Left kidney (tissue), 2 donors: ENCODE results near the gene CCDC63. TPM values are rescaled to one million over a fixed set of nuclear protein-coding genes. Genes with fewer than 3 reads are reported as not detected.
"Not testable (repeated sequence)": the region's sequence is repeated elsewhere in the genome, so short reads cannot be mapped to it uniquely, and the experiment has no call there.

Source experiments
- DNase-seq: peaks from one replicate; pipeline ENCODE4 v3.0.0-alpha.2; 2013
- polyA plus RNA-seq: library from polyadenylated mRNA; unstranded; fragments of 120-200 nt; gene quantifications from one replicate; pipeline ENCODE4 v1.2.1, GENCODE V29; 2013; ENCODE audit not compliant: insufficient read length

CCDC63 gene
- polyA plus RNA-seq, 1 donor = not detected

DNA sequence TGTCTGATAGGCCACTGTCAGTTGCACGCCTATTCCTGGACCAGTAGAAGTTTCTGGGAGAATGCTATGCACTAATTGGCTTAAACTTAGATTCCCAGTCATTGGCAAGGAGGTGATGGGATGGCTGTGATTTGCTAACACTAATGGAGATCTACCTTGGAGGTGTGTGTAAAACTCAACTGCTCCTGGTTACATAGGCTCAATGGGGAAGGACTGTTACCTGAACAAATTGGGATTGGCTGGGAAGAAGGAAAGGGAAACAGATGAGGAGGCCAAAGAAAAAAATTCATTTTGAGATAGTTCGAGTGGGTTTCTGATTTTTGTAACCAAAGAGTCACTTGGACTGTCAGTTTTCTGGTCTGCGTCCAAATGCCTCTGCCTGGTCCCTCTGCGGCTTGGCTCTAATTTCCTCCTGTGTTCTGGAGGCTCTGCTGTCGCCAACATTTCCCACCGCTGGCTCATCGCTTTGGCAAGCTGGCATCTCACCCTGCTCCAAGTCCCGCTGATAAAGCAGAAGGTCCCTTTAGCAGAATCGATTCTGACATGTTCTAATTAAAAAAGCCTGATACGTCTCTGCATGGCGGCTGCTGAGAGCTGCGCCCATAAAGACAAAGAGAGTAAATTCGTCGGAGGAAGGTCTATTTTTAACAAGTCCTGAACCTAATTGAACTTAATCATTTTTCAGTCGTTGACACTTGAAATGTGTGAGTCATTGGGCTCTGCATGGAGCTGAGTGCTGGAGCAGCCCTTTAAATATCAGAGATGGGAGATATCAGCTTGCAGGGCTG lies 2.0 kb upstream of the CCDC63 start:
- no peak for DNase-seq

DNA sequence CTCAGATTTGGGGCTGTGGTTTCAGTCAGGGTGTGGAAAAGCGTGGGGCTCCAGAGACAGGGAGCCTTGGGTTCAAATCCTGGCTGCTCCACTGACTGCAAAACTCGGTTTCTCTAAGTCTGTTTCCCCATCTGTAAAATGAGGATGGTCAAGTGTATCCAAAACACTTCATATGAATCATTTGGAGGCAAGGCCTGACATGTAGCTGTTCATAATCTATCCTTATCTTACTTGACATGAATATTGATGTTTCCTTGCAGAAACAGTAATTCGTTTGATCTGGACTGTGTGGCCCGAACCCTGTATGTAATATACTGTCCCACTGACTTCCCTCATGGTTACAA lies 1.5 kb upstream of the CCDC63 start:
- DNase-seq = no peak

DNA sequence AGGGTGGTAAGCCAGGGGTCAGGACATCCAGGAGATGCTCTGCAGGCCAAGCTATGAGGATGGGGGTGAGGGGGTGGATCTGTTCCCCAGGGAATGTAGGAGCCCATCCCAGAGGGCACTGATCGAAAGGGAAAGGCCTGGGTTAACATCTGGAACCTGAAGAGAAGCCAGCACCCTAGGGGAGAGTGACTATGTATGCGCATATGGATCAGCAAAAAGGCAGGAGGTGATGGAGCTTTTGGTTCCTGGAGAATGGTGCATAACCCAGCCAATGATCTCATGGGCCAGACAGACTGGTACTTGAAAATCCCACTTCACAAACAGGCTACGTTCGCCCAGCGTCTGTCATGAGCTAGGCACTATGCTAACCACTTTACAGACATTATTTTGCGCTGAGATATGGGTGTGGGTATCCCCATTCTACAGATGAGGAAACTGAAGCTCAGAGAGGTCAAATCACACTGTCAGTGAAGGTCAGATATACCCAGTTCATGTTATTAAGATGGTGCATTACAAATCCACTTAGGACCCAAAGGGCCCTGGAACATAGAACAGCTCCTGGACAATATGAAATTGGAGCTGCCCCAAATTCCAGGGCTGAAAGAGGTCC lies 1.6 kb downstream of the CCDC63 start:
- DNase-seq = no peak

DNA sequence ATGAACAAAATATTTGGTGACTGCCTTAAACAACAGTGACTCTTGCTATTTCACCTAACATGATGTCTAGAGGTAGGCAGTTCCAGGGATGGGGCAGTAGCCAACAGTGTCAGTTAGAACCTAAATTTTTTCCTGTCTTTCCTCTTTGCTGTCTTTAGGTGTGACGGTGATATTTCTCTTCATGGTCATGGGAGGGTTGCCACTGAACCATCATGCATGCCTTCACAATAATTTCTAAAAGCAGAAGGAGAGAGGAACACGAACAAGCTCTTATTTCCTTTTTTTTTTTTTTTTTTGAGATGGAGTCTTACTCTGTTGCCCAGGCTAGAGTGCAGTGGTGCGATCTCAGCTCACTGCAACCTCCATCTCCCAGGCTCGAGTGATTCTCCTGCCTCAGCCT lies 2.4 kb downstream of the CCDC63 start:
- DNase-seq = no peak

DNA sequence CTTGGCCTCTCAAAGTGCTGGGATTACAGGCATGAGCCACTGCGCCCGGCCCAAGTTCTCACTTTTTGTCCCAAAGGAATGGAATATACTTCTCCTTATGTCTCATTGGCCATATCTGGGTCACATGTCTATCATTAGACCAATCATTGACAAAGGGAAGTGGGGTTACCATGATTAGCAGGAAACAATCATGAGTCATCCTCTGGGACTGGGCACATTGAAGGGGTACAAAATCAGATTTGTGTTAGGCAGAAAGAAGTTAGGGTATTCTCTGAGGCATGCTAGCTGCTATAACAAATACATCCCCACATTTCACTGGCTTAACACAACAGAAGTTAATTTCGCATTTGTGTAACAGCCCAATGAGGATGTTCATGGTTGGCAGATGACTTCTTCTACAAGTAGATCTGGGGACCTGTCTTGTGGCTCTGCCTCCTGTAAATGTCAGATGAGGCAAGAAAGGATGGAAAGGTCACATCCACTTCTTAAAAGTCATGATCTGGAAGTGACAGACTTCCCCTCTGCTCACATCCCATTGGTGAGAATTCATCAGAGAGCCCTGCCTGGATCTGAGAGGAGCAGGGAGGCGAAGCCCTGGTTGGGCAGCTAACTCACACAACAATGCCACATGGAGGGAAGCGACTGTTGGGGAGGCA lies 3.1 kb downstream of the CCDC63 start:
- DNase-seq = no peak

DNA sequence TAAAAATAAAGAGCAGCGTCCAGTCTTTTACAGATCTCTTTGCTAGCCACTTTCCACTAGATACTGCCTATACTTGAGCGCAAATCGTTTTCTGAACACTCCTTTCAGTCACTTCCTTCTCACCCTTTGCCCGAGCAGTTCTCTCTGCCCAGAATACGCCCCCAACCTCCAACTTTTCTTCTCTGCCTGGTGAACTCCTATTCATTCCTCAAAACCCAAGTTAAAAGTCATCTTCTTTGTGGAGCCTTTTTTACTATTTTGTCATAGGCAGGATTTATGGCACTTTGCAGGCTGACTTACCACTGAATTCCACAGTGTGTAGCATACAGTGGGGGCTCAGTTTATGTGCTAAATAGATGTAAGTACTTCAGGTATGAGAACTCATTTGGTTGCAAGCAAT lies 4.0 kb downstream of the CCDC63 start:
- DNase-seq = no peak

DNA sequence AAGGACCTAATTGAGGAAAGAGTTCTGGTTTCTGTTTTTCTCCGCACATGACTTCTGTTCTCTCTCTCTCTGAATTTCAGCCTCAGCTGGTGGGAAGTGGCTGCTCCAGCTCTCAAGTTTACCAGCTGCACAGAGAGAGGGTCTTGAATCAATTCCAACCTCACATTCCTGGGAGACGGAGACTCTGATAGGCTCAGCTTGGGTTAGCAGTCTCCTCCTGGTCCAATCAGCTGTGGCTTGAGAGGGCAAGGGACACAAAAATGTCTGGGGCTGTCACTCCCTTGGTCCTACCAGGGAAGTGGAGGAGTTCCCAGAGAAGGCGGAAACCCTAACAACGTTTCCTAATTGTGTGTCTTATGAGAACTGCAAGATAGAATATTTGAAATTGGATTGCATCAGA lies 7.0 kb downstream of the CCDC63 start:
- DNase-seq = peak; percentile 71

DNA sequence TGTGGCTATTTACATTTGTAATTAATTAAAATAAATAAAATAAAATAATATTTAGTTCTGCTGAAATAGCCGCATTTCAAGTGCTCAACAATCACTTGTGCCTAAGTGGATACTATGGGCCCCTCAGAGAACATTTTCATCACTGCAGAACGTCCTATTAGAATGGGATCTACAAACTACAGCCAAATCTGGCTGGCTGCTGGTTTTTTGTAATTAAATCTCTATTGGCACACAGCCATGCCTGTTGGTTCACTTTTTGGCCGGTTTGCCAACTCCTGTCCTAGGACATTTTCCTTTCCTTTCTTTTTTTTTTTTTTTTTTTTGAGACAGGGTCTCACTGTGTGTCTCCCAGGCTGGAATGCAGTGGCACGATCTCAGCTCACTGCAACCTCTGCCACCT lies 9.8 kb downstream of the CCDC63 start:
- DNase-seq = no peak

DNA sequence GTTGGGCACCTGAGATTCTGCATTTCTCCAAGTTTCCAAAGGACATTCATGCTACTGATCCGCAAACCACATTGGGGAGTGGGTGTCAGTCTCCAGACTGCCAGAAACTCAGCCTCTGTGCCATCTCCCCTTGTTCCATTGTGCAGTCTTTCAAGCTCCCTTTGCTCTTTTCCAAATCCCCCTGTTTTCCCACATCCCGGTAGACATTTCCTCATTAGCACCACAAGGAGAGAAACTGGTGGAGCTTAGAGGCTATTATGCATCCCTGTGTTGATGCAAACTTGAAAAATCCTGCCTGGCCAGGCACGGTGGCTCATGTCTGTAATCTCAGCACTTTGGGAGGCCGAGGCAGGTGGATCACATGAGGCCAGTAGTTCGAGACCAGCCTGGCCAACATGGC lies 10.7 kb downstream of the CCDC63 start:
- DNase-seq = no peak

DNA sequence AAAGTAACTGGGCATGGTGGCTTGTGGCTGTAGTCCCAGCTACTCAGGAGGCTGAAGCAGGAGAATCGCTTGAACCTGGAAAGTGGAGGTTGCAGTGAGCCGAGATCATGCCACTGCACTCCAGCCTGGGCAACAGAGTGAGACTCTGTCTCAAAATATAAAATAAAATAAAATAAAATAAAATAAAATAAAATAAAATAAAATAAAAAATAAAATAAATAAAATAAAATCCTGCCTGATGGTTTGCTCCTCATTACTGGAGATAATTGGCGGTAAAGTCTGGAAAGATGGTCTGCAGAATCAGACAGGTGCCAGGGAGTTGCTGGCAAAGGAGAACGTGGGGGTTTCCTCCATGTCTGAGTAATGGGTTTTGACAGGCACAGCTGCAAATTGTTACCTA lies 11.2 kb downstream of the CCDC63 start:
- not testable (repeated sequence) for DNase-seq

DNA sequence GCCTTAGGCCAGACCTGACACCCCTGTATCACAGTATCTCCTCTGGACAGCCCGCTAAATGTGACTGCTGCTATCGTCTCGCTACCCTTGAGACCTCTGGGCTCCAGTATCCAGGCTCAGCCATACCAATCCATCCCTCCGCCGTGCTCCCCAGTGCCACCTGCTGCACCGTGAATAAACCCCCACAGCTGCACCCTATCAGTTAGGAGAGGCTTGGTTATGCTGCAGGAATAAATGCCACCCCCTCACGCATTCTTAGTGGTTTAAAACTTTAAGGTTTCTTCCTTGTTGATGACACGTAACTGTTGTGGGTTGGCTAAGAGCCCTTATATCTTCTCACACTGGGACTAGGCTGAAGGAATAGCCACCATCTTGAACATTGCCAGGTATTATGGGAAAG lies 12.1 kb downstream of the CCDC63 start:
- DNase-seq = no peak

DNA sequence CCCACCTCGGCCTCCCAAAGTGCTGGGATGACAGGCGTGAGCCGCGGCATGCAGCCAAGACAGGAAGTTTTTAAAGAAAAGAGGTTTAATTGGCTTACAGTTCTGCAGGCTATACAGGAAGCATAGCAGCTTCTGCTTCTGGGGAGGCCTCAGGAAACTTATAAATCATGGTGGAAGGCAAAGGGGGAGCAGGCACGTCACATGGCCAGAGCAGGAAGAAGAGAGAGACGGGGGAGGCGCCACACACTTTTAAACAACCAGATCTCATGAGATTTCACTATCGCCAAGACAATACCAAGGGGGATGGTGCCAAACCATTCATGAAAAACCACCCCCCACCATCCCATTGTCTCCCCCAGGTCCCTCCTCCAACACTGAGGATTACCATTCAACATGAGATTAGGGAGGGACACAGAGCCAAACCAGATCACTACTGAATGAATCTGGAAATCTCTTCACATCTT lies 14.1 kb downstream of the CCDC63 start:
- DNase-seq = peak; percentile 30

DNA sequence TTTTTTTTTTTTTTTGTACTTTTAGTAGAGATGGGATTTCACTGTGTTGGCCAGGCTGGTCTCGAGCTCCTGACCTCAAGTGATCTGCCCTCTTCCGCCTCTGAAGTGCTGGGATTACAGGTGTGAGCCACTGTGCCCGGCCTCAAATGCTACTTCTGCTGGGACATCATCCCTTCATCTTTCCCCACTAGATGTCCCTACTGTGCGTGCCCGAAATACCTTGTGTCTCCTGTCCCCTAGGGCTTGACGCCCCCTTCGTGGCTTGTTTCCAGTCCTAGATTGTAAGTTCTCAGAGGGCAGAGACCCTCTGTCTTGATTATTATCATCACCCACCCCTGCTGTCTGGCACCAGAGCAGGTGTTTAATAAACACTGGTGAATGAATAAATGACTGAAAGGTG lies 14.9 kb downstream of the CCDC63 start:
- DNase-seq = no peak

DNA sequence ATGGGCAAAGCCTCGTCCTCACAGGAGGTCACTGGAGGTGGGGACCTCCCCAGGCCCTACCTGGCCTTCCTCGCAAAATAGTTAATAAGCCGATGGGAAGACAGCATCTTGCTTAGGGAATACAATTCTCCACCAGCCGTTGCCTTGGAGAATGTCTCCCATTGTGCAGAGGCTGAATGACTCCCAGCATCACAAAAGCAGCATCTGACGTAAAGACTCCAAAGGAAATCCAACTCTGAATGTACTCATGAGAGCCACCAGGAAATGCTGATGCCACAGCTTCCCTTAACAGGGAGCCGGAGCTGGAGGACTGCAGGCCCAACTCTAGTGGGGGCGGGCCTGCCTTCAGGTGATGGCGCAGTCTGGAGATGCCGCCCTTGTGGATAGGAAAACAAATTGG lies 15.5 kb downstream of the CCDC63 start:
- no peak for DNase-seq

DNA sequence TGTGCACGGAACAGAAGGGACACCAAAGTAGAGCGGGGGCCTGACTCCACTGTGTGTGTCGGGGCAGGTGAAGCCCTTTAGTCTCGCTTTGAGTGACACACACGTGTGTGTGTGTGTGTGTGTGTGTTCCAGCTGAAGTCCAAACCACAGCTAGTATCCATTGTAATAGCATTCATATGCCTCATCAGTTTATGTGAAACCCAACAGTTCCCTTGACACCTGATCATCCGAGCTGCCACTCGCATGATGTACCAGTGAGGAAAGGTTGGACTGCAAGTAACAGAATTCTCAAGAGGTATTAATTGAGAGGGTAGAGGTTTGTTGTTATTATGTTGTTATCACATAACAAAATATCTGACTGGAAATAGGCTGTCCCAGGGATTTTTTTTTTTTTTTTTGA lies 16.4 kb downstream of the CCDC63 start:
- DNase-seq = no peak

DNA sequence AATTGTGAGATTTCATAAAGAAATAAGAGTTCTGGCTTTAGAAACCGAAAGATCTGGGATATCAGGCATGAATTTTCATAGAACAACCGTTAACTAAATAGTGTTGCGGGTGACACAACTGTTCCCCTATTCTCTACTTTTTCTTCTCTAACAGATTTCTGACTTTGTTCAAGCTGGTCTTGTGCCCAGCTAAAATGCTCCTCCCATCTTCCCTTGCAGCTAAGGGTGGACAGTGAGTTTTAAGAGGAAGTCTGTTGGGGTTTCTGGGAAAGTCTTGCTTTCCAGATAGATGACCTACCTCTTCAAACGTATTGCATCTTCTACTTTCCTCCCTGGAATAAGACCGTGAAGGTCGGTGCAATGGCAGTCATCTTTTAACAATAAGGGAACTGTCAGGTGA lies 18.7 kb downstream of the CCDC63 start:
- no peak for DNase-seq

DNA sequence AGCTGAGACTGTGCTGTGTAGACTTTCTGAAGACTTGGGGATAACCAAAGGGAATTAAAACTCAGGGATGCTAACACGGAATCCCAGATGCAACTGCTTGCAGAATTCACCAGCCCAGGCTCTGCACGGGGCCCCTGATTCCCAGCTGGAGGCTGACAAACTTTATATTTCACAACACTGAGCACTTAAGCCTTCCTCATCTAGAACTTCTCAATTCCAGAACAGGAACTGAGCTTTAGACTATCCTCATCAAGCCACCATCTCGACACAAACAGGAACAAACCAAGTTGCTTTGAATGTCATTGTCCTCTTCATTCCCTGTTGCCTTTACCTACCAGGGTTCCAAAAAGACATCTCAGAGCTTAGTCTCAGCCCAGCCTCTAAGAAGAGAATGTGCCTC lies 22.2 kb downstream of the CCDC63 start:
- DNase-seq = no peak

DNA sequence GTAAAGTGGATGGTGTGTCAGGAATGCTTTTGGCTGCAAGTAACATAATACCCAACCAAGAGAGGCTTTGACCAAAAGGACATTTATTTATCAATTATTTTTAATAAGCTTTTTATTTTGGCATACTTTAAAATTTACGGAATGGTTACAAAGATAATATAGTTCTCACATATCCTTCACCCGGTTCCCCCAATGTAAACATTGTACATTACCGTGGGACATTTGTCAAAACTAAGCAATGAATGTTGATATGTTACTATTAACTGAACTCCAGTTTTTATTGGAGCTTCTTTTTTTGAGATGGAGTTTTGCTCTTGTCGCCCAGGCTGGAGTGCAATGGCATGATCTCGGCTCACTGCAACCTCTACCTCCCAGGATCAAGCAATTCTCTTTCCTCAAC lies 23.0 kb downstream of the CCDC63 start:
- no peak for DNase-seq

DNA sequence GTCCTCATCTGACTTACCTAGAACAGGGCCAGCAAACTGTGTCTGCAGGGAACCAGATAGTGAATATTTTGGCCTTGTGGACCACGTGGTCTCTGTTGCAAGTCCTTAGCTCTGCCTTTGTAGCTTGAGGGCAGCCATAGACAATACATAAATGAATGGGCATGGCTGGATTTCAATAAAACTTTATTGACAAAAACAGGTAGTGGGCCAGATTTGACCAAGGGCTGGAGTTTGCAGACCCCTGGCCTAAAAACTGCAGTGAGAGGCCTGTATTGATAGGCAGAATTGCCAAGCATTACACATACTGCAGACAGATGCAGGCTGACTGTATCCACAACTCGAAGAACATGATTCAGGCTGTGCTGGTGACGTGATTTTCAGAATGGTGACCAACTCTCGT lies 25.3 kb downstream of the CCDC63 start:
- DNase-seq = no peak

DNA sequence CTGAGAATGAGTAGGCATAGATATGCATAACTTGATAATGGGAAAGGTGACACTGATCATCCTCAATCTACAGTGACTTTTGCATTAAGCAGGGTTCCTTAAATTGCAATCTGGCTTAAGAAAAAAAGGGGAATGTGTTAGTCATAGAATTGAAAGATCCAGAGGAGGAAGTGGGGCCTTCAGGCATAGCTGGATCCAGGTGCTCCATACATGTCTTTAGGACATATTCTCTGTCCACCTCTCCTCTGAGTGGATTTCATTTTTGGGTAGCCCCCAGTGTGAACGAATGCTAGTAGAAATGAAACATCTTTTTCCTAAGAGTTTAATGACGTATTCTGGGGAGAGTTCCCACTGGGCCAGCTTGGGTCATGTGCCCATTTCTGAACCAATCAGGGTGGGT lies 27.6 kb downstream of the CCDC63 start:
- no peak for DNase-seq

DNA sequence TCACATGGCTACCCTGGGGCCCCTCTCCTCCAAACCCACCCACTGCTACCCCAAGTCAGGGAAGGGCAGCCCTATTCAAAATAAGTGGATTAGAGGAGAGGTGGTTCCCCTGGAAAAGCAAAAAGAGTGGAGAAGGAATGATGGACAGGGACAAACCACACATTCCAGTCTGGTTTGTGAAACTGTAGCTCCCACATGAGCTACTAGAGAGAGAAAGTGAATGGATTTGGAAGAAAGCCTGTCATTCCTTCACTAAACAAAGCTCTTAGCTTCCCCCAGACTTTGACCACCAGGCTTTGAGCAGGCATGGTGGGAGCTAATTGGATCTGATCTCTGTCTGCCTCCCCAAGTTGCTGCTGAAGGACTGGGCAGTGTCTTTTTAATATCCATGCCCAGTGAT lies 28.0 kb downstream of the CCDC63 start:
- DNase-seq = no peak

DNA sequence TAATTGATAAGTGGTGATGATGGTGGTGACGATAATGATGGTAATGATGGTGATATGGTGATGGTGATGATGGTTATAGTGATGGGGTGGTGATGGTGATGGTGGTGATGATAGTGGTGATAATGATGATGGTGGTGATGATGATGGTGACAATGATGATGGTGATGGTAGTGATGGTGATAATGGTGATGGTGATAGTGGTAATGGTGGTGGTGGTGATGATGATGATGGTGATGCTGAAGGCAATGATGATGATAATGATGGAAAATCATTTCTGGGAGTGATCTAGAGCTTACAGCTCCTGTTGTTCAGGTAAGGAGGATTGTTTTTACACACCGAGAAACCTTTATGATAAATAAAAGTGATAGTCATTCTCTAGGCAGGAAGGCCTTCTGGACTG lies 33.9 kb downstream of the CCDC63 start:
- DNase-seq = no peak

DNA sequence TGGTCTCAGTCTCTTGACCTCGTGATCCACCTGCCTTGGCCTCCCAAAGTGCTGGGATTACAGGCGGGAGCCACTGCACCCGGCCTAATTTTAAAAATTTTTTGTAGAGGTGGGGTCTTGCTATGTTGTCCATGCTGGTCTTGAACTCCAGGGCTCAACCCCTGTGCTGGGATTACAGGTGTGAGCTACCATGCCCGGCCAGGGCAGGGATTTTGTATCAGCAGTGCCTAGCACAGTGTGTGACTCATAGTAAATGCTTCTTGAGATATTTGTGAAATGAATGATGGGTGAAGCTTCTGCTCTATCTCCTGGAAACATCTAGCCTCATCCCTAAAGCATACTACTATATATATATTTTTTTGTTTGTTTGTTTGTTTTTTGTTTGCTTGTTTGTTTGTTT lies 36.5 kb downstream of the CCDC63 start:
- no peak for DNase-seq
